Cardiac muscle cell (in vitro differentiated cells and primary cell): ENCODE data around the gene ADPRS. TPM values are rescaled to one million over a fixed set of nuclear protein-coding genes. Genes with fewer than 3 reads are reported as not detected.

Source experiments
- DNase-seq, 2 donors: peaks; one replicate each; pipeline versions ENCODE4 v3.0.0 to v3.0.0-alpha.2; 2010 to 2017; ENCODE audit warnings: low read depth in 1 of 2, low spot score in 1 of 2
- H3K27ac ChIP-seq: fragments of 200-600 bp; sonication (generic); 2 replicates; pipeline ENCODE4 v1.5.1; 2016
- H3K27me3 ChIP-seq: fragments of 200-600 bp; sonication (generic); 2 replicates; pipeline ENCODE4 v1.6.0; 2016; ENCODE audit warnings: control low read depth
- H3K36me3 ChIP-seq: fragments of 200-600 bp; sonication (generic); 2 replicates; pipeline ENCODE4 v1.5.1; 2016; ENCODE audit warnings: control low read depth
- H3K4me1 ChIP-seq: fragments of 200-600 bp; sonication (generic); 2 replicates; pipeline ENCODE4 v1.8.1; 2017; ENCODE audit warnings: low read depth, mild to moderate bottlenecking, mixed run types
- H3K4me3 ChIP-seq: fragments of 200-600 bp; sonication (generic); 2 replicates; pipeline ENCODE4 v1.5.1; 2016; ENCODE audit warnings: mild to moderate bottlenecking
- H3K9me3 ChIP-seq: fragments of 200-600 bp; sonication (generic); 2 replicates; pipeline ENCODE4 v1.5.1; 2017; ENCODE audit warnings: low read depth, mild to moderate bottlenecking, control low read depth
- CTCF ChIP-seq: IDR thresholded peaks from 2 replicates; pipeline ENCODE4 v1.5.1; 2012; ENCODE audit warnings: low read depth, mild to moderate bottlenecking, low read length
- polyA plus RNA-seq: library from polyadenylated mRNA; unstranded; fragments of >200 nt; fragmentation: Nextera tagmentation; extraction: Ambion mirVana; gene quantifications from 2 replicates; pipeline ENCODE4 v1.2.1, GENCODE V29; 2016
- total RNA-seq: library from RNA; depleted of rRNA; stranded (reverse); fragments of >200 nt; gene quantifications from 2 replicates; pipeline ENCODE4 v1.2.3, GENCODE V29; 2016

The ADPRS gene
- total and polyA plus RNA-seq, 2 experiments from 2014 or later: 59.7 to 68.4 TPM

DNA sequence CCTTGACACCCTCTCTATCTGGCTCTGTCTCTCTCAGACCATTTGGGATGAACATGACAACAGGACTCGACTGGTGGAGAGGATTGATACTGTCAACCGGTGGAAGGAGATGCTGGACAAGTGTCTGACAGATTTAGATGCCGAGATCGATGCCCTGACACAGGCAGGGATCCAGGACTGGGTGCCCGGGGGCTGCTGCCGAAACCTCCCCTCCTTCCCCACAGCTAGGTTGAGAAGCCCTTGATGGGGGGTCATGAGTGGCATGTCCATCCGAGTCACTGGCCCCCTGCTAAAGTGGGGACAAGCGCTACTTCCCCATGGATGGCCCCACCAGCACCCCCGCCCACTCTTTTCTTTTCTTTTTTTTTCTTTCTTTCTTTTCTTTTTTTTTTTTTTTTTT is 3.6 kb upstream of the ADPRS start:
- Histone ChIP-seq H3K9me3 (no peaks in the 10 kb centered on the region), H3K4me3 (no peak overlapping the region), H3K27me3 (no peaks in the 10 kb centered on the region), H3K4me1 (peaks cover 6% of the 10 kb centered on the region), H3K27ac (no peak overlapping the region), H3K36me3 (no peaks in the 10 kb centered on the region)
- no peak for TF ChIP-seq CTCF
- no peak for DNase-seq

GRCh38 chr1:36085686-36086526 is 2.8 kb upstream of the ADPRS start:
- Histone ChIP-seq H3K4me1 (peaks cover 7% of the 10 kb centered on the region), H3K27ac (no peak overlapping the region), H3K9me3 (no peaks in the 10 kb centered on the region), H3K36me3 (no peaks in the 10 kb centered on the region), H3K4me3 (no peak overlapping the region), H3K27me3 (no peaks in the 10 kb centered on the region)
- DNase-seq: no peak
- TF ChIP-seq CTCF: no peak

DNA sequence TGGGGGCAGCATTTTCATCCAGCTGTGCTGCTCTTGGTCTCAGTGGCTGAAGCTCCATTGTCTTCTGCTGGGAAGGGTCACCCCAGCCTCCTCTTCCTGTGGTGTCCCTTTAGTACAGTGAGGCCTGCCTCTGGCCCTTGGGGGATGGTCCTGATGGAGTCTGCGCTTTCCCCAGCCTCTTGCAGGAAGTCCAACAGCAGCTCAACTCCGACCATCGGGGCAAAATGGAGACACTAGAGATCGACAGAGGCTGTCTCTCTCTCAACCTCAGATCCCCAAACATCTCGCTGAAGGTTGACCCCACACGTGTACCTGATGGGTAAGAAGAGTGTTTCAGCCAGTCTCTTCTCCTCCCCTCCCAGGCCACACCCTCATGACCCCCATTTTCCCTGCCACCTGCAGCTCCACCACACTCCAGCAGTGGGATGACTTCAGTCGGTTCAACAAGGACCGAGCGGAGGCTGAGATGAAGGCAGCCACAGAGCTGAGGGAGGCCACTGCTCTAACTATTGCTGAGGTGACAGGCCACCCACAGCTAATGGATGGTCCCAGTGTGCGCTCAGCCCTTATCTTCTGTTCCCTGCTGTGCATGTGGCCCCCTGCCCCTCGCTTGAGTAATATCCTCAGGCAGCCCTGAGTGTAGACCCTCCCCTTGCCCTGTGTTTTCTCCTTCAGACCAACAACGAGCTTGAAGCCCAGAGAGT is 2.0 kb upstream of the ADPRS start:
- no peak for DNase-seq
- no peak for TF ChIP-seq CTCF
- H3K27me3 ChIP-seq: no peaks in the 10 kb centered on the region
- peaks cover 7% of the 10 kb centered on the region for H3K4me1 ChIP-seq
- H3K4me3 ChIP-seq: no peak overlapping the region
- no peak overlapping the region for H3K27ac ChIP-seq
- H3K36me3 ChIP-seq: peaks cover 3% of the 10 kb centered on the region
- no peaks in the 10 kb centered on the region for H3K9me3 ChIP-seq

GRCh38 chr1:36087233-36088123 is 1.2 kb upstream of the ADPRS start:
- TF ChIP-seq CTCF: no peak
- Histone ChIP-seq H3K27me3 (no peaks in the 10 kb centered on the region), H3K4me3 (no peak overlapping the region), H3K4me1 (peaks cover 7% of the 10 kb centered on the region), H3K36me3 (peaks cover 10% of the 10 kb centered on the region), H3K27ac (no peak overlapping the region), H3K9me3 (no peaks in the 10 kb centered on the region)
- no peak for DNase-seq

GRCh38 chr1:36088265-36088576 is 471 bp upstream of the ADPRS start:
- no peak overlapping the region for H3K27ac ChIP-seq
- peaks cover 7% of the 10 kb centered on the region for H3K4me1 ChIP-seq
- no peaks in the 10 kb centered on the region for H3K9me3 ChIP-seq
- H3K27me3 ChIP-seq: no peaks in the 10 kb centered on the region
- no peak for TF ChIP-seq CTCF
- H3K4me3 ChIP-seq: peak overlapping the region; percentile 99
- no peak for DNase-seq
- peaks cover 17% of the 10 kb centered on the region for H3K36me3 ChIP-seq
